ENCODE results near the gene BCAS1. TPM values are rescaled to one million over a fixed set of nuclear protein-coding genes. Genes with fewer than 3 reads are reported as not detected.

Gene BCAS1, protein sequence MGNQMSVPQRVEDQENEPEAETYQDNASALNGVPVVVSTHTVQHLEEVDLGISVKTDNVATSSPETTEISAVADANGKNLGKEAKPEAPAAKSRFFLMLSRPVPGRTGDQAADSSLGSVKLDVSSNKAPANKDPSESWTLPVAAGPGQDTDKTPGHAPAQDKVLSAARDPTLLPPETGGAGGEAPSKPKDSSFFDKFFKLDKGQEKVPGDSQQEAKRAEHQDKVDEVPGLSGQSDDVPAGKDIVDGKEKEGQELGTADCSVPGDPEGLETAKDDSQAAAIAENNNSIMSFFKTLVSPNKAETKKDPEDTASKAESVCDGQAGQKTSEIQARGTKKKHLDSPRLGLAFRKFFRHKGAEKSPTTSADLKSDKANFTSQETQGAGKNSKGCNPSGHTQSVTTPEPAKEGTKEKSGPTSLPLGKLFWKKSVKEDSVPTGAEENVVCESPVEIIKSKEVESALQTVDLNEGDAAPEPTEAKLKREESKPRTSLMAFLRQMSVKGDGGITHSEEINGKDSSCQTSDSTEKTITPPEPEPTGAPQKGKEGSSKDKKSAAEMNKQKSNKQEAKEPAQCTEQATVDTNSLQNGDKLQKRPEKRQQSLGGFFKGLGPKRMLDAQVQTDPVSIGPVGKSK
- total RNA-seq: not detected
- 0.07 TPM for polyA plus RNA-seq (2013, experiment 1 of 2)
- polyA plus RNA-seq (2013, experiment 2 of 2): not detected
- long read RNA-seq, experiment 1: 0 reads
- long read RNA-seq, experiment 2: 0 reads
- long read RNA-seq, experiment 3: 0 reads
- long read RNA-seq, experiment 4: 0 reads

GRCh38 chr20:54070187-54070987 lies at the start of gene BCAS1:
Gene BCAS1, minus strand, starts transcription at chr20:54070594. Its CDS starts 11,876 bp downstream, at chr20:54058718.
- Mint-ChIP-seq H3K4me3 (no peak within 1 kb of the TSS), H3K27me3 (ENCODE audit: insufficient read depth) (no peaks in the 10 kb centered on the region), H3K9me3 (no peaks in the 10 kb centered on the region), H3K27ac (no peak within 1 kb of the TSS), H3K36me3 (ENCODE audit: low read depth) (no peaks in the 10 kb centered on the region), H3K4me1 (peaks cover 27% of the 10 kb centered on the region)
- H3K27ac ChIP-seq (ENCODE audit: low read depth, low read length): no peak within 1 kb of the TSS
- no peak for DNase-seq
- H3K36me3 ChIP-seq (ENCODE audit: control insufficient read depth, insufficient read depth, low read length): no peaks in the 10 kb centered on the region
- H3K9me3 ChIP-seq (ENCODE audit: control insufficient read depth, low read length): no peaks in the 10 kb centered on the region
- H3K4me3 ChIP-seq (ENCODE audit: low read length): no peak within 1 kb of the TSS
- no peak within 1 kb of the TSS for H3K9ac ChIP-seq (ENCODE audit: extremely low read depth, low read length, poor library complexity, severe bottlenecking)
- H3K4me1 ChIP-seq (ENCODE audit: control insufficient read depth, insufficient read depth, low read length): peaks cover 4% of the 10 kb centered on the region
- WGBS, 2 experiments (ENCODE audit: insufficient coverage in 1 of 2, insufficient read length in 1 of 2): 86 to 90% methylated on average over 3 to 11 of the region's 11 CpGs
- no peak for TF ChIP-seq CTCF (conservative IDR thresholded peaks at IDR 0.05)
- H3K27me3 ChIP-seq (ENCODE audit: control insufficient read depth, insufficient read depth, low read length, poor library complexity, severe bottlenecking): no peaks in the 10 kb centered on the region

GRCh38 chr20:54119744-54120143 lies 49.4 kb upstream of the BCAS1 start:
- peaks cover under 1% of the 10 kb centered on the region for H3K9me3 ChIP-seq (ENCODE audit: control insufficient read depth, low read length)
- 80 to 93% methylated on average over 1 to 2 of the region's 2 CpGs for WGBS, 2 experiments (ENCODE audit: insufficient coverage in 1 of 2, insufficient read length in 1 of 2)
- Mint-ChIP-seq H3K27ac (no peak overlapping the region), H3K36me3 (ENCODE audit: low read depth) (no peaks in the 10 kb centered on the region), H3K4me1 (peaks cover 25% of the 10 kb centered on the region), H3K27me3 (ENCODE audit: insufficient read depth) (peaks cover 2% of the 10 kb centered on the region), H3K4me3 (no peak overlapping the region), H3K9me3 (no peaks in the 10 kb centered on the region)
- no peak for DNase-seq
- no peaks in the 10 kb centered on the region for H3K27me3 ChIP-seq (ENCODE audit: control insufficient read depth, insufficient read depth, low read length, poor library complexity, severe bottlenecking)
- no peak overlapping the region for H3K9ac ChIP-seq (ENCODE audit: extremely low read depth, low read length, poor library complexity, severe bottlenecking)
- no peak overlapping the region for H3K4me3 ChIP-seq (ENCODE audit: low read length)
- H3K27ac ChIP-seq (ENCODE audit: low read depth, low read length): no peak overlapping the region
- peaks cover 11% of the 10 kb centered on the region for H3K4me1 ChIP-seq (ENCODE audit: control insufficient read depth, insufficient read depth, low read length)
- TF ChIP-seq CTCF (conservative IDR thresholded peaks at IDR 0.05): no peak
- no peaks in the 10 kb centered on the region for H3K36me3 ChIP-seq (ENCODE audit: control insufficient read depth, insufficient read depth, low read length)
